NK-92 (cell line): ENCODE measurements around the gene CSNK1E.

Experiments
- DNase-seq: peaks from one replicate; lab custom pipeline; 2025; ENCODE audit not compliant: unreplicated experiment; lab: John Stamatoyannopoulos, UW

CSNK1E gene

GRCh38 chr22:38308791-38309498 is 8.3 kb downstream of the CSNK1E start:
- no peak for DNase-seq

GRCh38 chr22:38305471-38306448 is 11.5 kb downstream of the CSNK1E start:
- no peak for DNase-seq

- DNase-seq, result no peak
Observed at GRCh38 chr22:38304526-38304925, 12.7 kb downstream of the CSNK1E start.

- no peak for DNase-seq
Observed at GRCh38 chr22:38303974-38304373, 13.3 kb downstream of the CSNK1E start.

GRCh38 chr22:38302906-38303305 is 14.3 kb downstream of the CSNK1E start:
- DNase-seq, result no peak

DNA sequence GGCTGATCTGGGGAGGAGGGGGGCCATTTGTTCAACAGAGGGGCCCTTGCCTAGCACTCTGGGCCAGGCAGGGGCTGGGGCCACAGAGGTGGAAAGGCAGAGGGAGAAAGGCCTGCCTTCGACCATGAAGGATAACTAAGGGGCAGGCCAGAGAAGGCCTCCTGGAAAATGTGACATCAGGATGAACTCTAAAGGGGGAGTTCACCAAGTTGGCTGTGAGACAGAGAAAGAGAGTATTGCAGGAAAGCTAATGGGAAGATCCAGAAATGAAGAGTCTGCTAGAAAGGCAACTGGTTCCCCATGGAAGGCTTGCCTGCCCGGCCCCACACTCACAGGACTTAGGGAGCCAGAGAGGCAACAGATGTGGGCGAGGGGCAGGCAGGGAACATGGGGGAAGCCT is 16.3 kb downstream of the CSNK1E start:
- DNase-seq, result no peak

DNA sequence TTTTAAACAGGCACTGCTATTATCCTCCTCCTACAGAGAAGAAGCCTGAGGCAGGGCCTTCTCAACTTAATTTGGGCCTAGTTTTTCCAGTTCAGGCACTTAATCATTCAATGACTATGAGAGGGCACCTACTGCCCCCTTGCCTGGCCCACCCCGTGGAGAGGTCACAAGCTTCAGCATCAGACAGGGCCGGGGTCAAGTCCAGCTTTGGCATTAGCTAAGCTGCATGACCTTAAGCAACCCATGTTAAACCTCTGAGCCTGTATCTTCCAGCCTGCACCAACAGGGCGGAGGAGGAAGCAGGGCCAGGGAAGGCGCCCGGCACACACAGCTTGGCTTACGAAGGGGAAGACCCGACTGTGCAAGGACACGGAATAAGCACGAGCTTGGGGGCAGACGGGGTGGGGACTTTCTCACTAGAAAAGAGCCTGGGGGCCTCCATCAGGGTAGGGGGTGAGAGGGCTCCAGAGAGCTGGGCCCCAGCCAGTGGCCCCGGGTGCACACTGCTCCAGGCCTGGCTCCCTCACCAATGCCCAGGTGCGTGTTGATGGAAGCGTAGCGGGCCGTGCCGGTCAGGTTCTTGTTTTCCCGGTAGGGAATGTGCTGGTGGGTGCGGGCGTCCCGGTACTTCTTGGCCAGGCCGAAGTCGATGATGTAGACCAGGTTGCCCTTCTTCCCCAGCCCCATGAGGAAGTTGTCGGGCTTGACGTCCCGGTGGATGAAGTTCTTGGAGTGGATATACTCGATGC is 16.9 kb downstream of the CSNK1E start:
- DNase-seq, result no peak

DNA sequence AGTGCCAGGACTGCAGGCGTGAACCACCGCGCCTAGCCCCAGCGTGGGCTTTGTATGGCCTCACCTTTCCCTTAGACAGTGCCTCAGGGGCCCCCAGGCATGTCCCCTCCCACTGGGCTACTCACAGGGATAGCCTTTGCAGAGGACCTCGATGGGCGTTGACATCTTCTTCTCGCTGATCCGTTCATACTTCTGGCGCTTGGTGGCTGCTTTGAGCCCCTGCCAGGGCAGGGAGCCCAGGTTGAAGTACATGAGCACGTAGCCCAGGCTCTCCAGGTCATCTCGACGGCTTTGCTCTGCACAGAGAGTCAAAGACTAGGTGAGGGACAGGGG is 17.5 kb downstream of the CSNK1E start:
- DNase-seq, result no peak

GRCh38 chr22:38298312-38299005 is 18.8 kb downstream of the CSNK1E start:
- DNase-seq, result no peak

- no peak for DNase-seq
Observed at GRCh38 chr22:38296372-38296771, 20.9 kb downstream of the CSNK1E start.

DNA sequence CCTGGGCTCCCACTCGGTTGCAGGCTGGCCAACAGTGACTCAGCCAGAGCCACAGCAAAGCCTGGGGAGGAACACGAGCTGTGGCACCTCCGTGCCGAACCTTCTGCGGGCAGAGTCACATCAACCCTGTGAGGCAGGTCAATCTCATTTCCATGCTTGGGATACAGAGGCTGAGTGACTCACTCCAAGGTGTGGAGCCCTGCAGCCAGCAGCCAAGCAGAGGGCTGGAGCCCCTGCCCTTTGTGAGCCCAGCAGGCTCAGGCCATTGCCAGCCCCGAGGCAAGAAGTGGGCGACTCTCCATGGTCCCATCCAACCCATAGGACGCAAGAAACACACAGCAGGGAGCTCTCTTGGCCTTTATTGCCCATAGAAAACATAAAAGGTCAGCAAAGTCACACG is 21.4 kb downstream of the CSNK1E start:
- no peak for DNase-seq

DNA sequence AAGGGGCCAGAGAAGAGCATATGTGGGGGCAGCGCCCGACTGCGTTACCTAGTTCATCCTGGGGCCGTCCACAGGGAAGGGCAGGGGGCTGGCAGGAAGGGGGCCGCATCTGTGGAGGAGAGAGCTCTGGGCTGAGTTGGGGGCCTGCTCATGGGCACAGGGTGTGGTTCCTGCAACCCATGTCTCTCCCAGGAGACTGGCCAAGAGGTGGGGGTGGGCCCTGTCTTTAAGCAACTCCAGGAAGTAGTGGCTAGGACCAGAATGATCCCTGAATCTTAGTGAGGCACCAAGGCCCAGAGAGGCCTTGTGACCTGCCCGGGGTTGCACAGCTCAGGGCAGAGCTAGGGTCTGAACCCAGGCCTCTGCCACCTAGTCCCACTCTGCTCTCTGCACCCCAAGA is 21.9 kb downstream of the CSNK1E start:
- DNase-seq, result no peak

- DNase-seq, result no peak
Observed at GRCh38 chr22:38294193-38294592, 23.0 kb downstream of the CSNK1E start.

- DNase-seq, result no peak
Observed at GRCh38 chr22:38292694-38293093, 24.5 kb downstream of the CSNK1E start.

DNA sequence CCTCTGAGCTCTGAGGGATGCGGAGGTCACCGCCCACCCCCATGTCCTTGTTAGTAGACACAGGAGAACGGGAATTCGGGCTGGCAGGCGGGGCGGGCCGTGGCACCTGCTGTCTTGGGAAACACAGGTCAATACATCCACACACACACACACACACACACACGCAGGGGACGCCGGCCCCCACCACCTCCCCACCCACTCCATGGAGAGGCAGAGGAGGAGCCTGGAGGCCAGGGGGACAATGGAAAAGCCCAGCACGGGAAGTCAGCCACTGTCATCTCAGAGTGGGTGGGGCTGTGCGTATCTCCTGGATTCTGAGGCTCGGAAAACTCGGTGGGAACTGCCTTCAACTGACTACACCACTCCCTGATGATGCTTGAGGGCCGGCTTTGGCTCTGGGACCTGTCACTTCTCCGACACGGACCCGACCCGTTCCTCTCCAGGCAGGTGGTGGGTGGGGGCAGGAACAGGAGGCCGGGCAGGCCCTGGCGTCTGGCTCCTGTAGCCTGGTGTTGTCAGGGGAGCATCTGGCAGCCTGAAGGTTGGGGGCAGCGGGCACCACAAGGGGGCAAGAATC is 25.9 kb downstream of the CSNK1E start:
- DNase-seq, result no peak

DNA sequence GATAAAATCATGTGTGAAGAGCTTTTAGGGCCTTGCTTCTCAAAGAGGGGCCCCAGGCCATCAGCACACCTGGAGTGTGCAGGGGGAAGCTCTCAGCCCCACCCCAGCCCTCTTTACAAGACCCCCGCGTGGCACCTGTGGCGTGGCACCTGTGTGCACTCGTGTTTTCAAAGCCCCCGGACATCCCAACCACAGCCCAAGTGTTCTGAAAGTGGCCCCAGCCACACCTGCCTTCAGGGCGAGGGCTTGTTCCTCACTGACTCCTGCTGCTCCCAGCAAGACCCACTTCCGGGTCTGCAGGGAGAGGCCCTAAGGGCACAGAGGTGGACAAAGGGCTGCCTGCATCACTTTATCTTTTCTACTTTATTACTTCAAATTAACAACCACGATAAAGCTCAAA is 26.9 kb downstream of the CSNK1E start:
- no peak for DNase-seq

- no peak for DNase-seq
Observed at GRCh38 chr22:38289583-38290082, 27.6 kb downstream of the CSNK1E start.

- DNase-seq, result no peak
Observed at GRCh38 chr22:38286915-38287669, 30.1 kb downstream of the CSNK1E start.

GRCh38 chr22:38285018-38285417 is 32.2 kb downstream of the CSNK1E start:
- no peak for DNase-seq

GRCh38 chr22:38284042-38284402 is 33.2 kb downstream of the CSNK1E start:
- no peak for DNase-seq
